Measurements from ENCODE around the gene PATL2. TPM values are rescaled to one million over a fixed set of nuclear protein-coding genes. Genes with fewer than 3 reads are reported as not detected.
"Not testable (repeated sequence)": the region's sequence is repeated elsewhere in the genome, so short reads cannot be mapped to it uniquely, and the experiment has no call there.

Gene PATL2
- total and polyA plus RNA-seq, 11 donors = 0.44 to 4.2 (median 2.6) TPM; not detected in 1

DNA sequence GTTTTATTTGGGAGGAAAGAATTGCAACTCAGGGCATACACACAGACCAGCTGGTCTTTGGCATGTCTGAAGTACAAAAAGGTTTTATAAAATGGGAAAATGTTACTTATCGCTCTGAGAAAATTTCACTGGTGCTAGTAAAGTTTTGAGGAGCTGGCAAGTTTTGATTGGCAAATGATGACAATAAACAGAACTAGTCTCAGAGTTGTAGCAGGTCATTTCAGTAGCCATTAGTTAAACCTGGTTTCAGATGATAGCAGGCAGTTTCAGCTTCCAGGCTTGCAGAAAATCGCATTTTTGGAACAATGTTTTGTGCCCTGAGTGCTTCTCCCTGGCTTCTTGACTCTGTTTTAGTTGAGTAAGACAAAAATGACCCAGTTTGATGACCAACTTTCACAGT, 10.9 kb upstream of the PATL2 start:
- intact Hi-C loops (cut with DNase I) = no loop called here
- TF ChIP-seq, protein P1, sequence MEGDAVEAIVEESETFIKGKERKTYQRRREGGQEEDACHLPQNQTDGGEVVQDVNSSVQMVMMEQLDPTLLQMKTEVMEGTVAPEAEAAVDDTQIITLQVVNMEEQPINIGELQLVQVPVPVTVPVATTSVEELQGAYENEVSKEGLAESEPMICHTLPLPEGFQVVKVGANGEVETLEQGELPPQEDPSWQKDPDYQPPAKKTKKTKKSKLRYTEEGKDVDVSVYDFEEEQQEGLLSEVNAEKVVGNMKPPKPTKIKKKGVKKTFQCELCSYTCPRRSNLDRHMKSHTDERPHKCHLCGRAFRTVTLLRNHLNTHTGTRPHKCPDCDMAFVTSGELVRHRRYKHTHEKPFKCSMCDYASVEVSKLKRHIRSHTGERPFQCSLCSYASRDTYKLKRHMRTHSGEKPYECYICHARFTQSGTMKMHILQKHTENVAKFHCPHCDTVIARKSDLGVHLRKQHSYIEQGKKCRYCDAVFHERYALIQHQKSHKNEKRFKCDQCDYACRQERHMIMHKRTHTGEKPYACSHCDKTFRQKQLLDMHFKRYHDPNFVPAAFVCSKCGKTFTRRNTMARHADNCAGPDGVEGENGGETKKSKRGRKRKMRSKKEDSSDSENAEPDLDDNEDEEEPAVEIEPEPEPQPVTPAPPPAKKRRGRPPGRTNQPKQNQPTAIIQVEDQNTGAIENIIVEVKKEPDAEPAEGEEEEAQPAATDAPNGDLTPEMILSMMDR (IDR thresholded peaks at IDR 0.05) = no peak
- no peak for TF ChIP-seq POLR2A (IDR thresholded peaks at IDR 0.05)
- no peak for DNase-seq
- Histone ChIP-seq H3K36me3 (peaks cover 0 to 35% (median 27%) of the 10 kb centered on the region in 9 donors), H3K4me1 (peaks cover 0 to 93% (median 13%) of the 10 kb centered on the region in 12 donors), H3K27ac (peak overlapping the region in 1 of 12 donors; percentile 100), H3K4me3 (no peak overlapping the region), H3K27me3 (no peaks in the 10 kb centered on the region), H3K9me3 (no peaks in the 10 kb centered on the region)
- ATAC-seq = no peak
- WGBS, 4 donors = 89 to 97% (median 93%) methylated on average over 2 of the region's 2 CpGs

DNA sequence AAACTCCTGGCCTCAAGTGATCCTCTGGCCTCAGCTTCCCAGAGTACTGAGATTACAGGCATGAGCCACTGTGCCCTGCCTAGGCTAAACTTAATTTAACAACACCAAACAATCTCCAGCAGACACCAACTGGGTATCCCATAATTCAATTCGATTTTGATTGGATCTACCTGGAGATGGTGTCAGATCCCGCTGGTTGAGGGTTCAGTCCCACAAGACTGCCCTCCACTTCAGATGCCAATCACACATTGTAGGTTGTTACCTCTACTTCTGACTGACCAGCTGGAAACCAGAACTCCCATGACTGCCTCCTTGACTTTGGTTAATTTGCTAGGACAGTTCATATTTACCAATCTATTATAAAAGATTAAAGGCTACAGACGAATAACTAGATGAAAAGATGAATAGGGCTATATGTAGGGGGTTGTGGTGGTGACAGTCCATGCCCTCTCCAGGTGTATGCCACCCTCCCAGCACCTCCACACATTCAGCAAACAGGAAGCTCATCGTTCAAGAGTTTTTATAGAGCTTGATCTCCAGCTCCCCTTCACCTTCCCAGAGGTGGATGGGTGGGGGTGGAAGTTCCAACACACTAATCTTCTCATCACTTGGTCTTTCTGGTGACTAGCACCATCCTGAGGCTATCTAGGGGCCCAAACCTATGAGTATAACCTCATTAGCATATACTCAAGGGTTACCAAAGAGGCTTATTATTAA, 9.5 kb upstream of the PATL2 start:
- peaks cover 0 to 93% (median 15%) of the 10 kb centered on the region in 12 donors for H3K4me1 ChIP-seq
- intact Hi-C loops (cut with DNase I) = no loop called here
- no peaks in the 10 kb centered on the region for H3K9me3 ChIP-seq
- TF ChIP-seq POLR2A (IDR thresholded peaks at IDR 0.05) = no peak
- TF ChIP-seq, protein P1 (IDR thresholded peaks at IDR 0.05) = no peak
- DNase-seq (no peak), ATAC-seq (no peak)
- H3K27ac ChIP-seq = peak overlapping the region in 1 of 12 donors; percentile 66
- peaks cover 2 to 48% (median 41%) of the 10 kb centered on the region in 9 donors for H3K36me3 ChIP-seq
- WGBS, 4 donors = 88 to 92% (median 90%) methylated on average over 4 of the region's 4 CpGs
- no peak overlapping the region for H3K4me3 ChIP-seq
- no peaks in the 10 kb centered on the region for H3K27me3 ChIP-seq

DNA sequence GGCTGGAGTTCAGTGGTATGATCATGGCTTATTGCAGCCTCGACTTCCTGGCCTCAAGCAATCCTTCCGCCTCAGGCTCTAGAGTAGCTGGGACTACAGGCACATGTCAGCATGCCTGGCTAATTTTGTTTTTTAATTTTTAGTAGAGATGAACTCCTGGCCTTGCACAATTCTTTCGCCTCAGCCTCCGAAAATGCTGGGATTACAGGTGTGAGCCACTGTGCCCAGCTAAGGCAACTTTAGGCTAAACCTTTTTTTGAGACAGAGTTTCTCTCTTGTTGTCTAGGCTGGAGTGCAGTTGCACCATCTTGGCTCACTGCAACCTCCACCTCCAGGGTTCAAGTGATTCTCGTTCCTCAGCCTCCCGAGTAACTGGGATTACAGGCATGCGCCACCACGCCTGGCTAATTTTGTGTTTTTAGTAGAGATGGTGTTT, 8.9 kb upstream of the PATL2 start:
- Histone ChIP-seq H3K27ac (peak overlapping the region in 1 of 12 donors; percentile 66), H3K4me1 (peaks cover 0 to 93% (median 19%) of the 10 kb centered on the region in 12 donors), H3K36me3 (peaks cover 2 to 55% (median 46%) of the 10 kb centered on the region in 9 donors)
- ATAC-seq; H3K4me3 ChIP-seq; H3K27me3 ChIP-seq; DNase-seq; H3K9me3 ChIP-seq; intact Hi-C loops (cut with DNase I): not testable (repeated sequence)
- WGBS, 4 donors = 91 to 94% (median 94%) methylated on average over 8 of the region's 8 CpGs

DNA sequence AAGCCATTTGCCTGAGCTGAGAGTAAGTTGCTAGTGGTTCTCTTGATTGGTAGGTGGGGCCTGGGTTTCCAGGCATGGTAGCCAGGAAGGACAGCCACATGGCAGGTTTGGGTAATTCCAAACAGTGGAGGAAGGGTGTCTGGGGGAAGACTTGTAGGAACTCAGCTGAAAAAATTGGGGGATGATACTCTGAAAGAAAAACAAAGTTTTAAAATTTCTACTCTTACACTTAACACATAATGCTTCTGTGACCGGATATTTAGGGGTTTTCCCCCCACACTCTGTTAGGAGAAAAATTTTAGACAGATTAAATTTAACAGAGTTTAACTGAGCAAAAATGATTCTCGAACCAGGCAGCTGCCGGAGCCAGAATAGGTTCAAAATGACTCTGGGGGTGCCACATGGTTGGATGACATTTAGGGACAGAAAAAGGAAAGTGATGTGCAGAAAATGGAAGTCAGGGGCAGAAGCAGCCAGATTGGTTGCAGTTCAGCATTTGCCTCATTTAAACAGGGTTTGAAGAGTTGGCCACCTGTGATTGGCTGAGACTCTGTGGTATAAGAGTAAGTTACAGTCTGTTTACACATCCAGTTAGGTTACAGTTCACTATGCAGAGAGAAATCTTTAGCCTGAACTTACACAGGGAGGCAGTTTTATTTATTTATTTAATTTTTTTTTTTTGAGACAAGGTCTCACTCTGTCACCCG, 8.3 kb upstream of the PATL2 start:
- Histone ChIP-seq H3K4me3 (no peak overlapping the region), H3K4me1 (peaks cover 0 to 93% (median 21%) of the 10 kb centered on the region in 12 donors), H3K9me3 (no peaks in the 10 kb centered on the region), H3K36me3 (peaks cover 2 to 59% (median 46%) of the 10 kb centered on the region in 9 donors), H3K27ac (peak overlapping the region in 1 of 12 donors; percentile 66), H3K27me3 (no peaks in the 10 kb centered on the region)
- WGBS, 4 donors = 80 to 82% (median 80%) methylated on average over 4 of the region's 4 CpGs
- ATAC-seq (peak in 1 of 4 donors; percentile 37), DNase-seq (no peak)
- TF ChIP-seq, protein P1 (IDR thresholded peaks at IDR 0.05) = no peak
- no peak for TF ChIP-seq POLR2A (IDR thresholded peaks at IDR 0.05)
- intact Hi-C loops (cut with DNase I) = no loop called here
